ENCODE data around the gene GARIN5A.

The GARIN5A gene

DNA sequence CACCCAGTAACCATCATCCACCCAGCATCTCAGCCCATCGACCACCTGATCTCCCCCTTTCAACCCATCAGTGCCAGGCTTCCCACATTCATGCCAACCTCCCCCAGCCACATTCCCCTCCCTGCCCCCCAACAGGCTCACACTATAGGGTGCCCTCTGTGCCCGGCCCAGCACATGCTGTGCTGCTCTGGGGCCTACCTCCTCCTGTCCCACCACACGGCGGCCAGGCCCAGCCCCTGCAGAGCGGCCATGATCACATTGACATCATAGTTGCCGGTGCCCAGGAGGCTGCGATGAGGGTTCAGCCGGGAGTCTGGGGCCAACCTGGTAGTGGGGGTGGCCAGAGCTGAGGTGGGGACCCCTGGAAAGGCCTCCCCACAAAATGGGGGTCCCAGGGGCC, 30.7 kb upstream of the GARIN5A start:
- no peak for DNase-seq

DNA sequence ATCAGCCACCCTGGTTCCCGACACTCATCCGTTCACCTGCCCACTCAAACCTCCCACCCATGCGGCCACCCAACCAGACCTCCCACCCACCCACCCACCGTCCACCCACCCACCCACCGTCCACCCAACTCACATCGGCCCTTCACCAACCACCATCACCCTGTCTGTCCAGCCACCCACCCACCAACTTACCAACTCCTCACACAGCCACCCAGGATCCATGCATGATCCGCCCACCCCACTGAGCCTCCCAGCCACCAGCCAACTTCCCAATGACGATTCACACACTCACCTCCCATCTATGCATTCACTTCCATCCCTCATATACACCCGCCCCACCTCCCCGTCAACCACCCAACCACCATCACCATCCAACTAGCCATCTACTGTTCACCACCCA, 30.1 kb upstream of the GARIN5A start:
- no peak for DNase-seq

DNA sequence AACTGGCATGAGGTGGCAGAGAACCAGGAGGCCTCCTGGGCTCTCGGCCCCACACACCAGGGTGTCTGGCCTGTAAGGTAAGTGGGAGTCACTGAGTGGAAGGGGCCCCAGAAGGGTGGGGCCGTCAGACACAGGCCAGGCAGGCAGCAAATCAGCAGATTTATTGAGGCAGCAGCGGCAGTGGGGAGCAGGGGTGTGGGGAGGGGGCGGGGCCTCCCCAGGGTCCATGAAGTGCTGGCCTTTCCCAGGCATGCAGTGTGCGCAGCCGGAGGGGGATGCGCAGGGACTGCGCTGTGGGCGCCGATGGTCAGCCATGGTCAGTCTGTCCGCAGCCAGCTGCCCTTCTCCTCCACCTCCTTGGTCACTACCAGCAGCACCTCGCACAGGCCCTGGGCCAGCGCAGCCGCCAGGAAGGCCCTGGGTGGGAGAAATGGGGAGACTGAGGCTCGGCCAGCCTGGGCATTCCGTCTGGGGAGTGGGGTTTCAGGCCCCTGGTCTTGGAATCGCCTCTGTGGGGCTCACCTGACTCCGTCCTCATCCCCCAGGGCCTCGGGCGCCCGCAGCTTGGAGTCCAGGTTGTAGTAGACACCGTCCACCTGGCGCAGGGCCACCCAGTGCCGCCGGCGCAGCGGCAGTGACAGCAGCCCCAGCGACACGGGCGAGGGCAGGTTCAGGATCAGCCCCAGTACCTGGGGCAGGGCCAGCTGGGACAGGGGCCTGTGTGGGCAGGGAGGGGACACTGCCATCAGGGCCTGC, 29.4 kb upstream of the GARIN5A start:
- no peak for DNase-seq

- no peak for DNase-seq
These were observed 25.2 kb upstream of the GARIN5A start for GRCh38 chr19:50501568-50502475.

DNA sequence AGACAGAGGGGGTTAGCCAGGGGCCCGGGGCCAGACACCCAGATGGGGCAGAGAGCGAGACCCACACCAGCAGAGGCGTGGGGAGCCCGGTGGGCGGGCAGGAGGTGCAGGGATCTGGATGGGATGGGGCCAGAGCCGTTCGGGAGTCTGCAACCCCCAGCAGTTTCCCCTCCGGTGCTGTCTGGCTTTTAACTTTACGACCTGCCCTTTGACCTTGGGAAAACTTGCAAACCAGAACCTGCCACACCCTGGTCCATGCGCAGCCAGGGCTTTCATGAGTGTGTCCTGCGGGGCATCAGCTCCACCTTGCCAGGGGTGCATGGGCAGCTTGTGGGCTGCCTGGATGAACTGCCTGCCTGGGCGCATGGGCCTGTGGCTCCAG, 24.5 kb upstream of the GARIN5A start:
- no peak for DNase-seq

GRCh38 chr19:50500753-50501151, 24.1 kb upstream of the GARIN5A start:
- no peak for DNase-seq

- DNase-seq = no peak
These were observed 23.6 kb upstream of the GARIN5A start for GRCh38 chr19:50500060-50500752.

- no peak for DNase-seq
These were observed 21.8 kb upstream of the GARIN5A start for GRCh38 chr19:50498219-50499056.

GRCh38 chr19:50497022-50497405, 20.4 kb upstream of the GARIN5A start:
- DNase-seq = no peak

GRCh38 chr19:50496189-50497021, 19.8 kb upstream of the GARIN5A start:
- no peak for DNase-seq

DNA sequence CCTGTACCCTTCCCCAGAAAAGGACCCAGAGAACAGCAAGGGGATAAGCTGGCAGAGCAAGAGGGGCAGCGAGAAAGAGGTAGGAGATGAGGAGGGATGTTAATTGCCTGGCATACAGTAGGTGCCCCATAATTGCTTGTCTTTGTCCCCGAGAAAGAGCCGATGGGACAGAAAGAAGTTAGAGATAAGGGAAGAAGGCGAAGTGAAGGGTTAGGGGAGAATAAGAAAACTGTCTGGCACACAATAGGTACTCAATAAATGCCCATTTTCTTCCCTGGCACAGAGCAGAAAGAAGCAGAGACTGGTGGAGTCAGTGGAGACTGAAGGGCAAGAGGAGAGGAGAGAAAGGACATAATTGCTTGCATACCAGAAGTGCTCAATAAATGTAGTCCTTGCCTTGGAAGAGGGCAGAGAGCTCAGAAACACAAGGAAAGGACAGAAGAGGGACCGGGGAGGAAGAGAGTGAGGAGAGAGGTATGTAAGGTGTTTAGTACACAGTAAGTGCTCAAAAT, 18.4 kb upstream of the GARIN5A start:
- no peak for DNase-seq

- no peak for DNase-seq
These were observed 17.8 kb upstream of the GARIN5A start for GRCh38 chr19:50494186-50495019.

DNA sequence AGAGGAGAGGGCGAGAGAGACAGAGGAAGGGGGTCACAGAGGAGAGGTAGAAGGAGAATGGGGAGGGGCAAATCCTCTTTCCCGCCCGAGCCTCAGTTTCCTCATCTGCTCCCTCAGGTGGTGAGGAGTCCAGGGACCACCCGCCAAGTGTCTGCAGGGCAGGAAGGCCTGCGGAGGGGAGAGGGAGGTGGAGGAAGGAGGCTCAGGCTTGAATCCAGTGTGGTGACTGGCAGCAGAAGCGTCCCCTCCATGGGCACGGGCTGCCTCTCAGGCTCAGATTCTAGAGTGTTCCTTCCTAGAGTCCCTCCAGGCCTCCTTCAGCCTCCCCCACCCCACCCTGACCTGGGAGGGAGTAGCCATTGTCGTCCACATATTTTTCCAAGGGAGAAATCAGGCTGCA, 16.5 kb upstream of the GARIN5A start:
- no peak for DNase-seq

- no peak for DNase-seq
These were observed 15.8 kb upstream of the GARIN5A start for GRCh38 chr19:50492303-50493052.

- DNase-seq = no peak
These were observed 14.4 kb upstream of the GARIN5A start for GRCh38 chr19:50490991-50491472.

DNA sequence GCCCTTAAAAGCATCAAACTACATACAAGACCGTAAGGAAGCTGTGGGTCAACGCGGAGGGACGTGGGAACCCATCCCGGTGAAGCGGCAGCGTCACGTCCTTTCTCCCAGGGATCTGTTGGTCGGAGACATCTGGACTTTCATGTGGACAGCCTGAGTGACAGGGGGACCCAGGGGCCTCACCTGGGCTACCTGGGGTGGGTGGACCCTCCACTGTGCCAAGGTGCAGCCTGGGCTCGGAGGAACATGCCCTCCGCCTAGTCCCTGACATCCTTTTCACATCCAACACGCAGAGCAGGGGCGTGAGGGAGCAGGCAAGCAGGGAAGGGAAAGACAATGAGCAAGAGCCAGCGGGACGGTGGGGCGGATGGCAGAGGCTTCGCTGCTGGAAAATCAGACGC, 13.8 kb upstream of the GARIN5A start:
- no peak for DNase-seq

DNA sequence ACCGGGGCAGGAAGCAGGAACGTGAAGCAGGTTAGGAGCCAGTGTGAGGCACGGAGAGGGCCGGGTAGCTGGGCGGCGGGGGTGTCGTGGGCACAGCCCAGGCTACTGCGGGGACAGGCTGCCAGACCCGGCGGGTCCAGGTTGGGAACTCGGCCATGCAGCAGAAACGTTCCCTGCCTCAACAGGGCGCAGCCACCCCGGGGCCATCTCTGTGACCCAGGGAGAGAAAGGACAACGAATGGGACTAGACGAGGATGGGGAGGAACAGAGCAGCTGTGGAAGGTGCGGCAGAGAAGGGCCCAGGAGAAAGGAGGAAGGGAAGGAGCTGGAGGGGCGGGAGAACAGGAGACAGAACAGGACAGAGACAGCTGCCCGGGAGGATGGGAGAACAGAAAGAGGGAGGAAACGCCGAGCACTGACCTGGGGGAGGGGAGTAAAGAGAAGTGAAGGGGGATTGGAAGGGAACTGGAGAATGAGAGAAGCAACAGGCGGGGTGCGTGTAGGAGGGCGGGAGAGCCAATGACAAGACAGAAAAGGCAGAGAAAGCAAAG, 12.9 kb upstream of the GARIN5A start:
- DNase-seq = no peak

DNA sequence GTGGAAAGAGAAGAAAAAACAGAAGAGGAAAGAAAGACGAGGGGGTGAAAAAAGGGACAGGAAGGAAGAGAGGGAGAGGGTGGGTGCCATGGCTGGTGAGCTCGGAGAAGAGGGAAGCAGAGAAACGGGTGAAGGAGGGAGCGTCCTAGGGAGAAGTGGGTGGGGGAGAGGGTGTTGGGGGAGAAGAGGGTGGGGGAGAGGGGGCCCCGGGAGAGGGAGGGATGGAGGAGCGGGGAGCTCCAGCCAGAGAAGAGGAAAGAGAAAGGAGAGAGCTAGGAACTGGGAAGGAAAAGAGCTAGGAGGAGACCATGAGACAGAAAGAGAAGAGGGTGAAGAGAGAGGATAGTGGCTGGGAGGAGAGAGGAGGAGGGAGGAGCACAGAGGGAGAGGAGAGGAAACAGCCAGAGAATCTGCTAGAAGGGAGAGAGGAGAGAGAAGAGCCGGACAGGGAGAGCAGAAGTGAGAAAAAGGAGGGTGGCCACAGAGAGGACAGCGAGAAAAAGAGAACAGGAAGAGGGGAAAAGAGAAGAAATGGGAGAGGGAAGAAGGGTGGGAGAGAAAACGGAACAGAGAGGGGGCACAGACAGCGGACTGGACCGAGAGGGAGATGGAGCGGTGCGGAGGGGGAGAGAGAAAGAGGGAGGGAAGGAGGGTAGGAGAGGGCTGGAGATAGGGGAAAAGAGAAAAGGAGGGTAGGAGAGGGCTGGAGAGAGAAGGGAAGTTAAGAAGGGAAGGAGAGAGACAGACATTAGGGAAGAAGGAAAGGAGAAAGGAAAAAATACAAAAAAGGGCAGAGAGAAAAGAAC, 11.9 kb upstream of the GARIN5A start:
- DNase-seq = no peak
